ENCODE data around the gene ARHGAP32.
"Not testable (repeated sequence)": the region's sequence is repeated elsewhere in the genome, so short reads cannot be mapped to it uniquely, and the experiment has no call there.

Gene ARHGAP32

GRCh38 chr11:129195682-129196081, 3.6 kb upstream of the ARHGAP32 start:
- DNase-seq = no peak

- DNase-seq = no peak
These were observed 476 bp downstream of the ARHGAP32 start for GRCh38 chr11:129191649-129192048.

- DNase-seq = no peak
These were observed 2.0 kb downstream of the ARHGAP32 start for GRCh38 chr11:129190087-129190486.

GRCh38 chr11:129189646-129190045, 2.5 kb downstream of the ARHGAP32 start:
- DNase-seq = no peak

GRCh38 chr11:129185082-129185481, 7.0 kb downstream of the ARHGAP32 start:
- not testable (repeated sequence) for DNase-seq

GRCh38 chr11:129184581-129184980, 7.5 kb downstream of the ARHGAP32 start:
- DNase-seq = no peak

- no peak for DNase-seq
These were observed 24.8 kb downstream of the ARHGAP32 start for GRCh38 chr11:129167315-129167714.

- DNase-seq = no peak
These were observed 28.4 kb downstream of the ARHGAP32 start for GRCh38 chr11:129163714-129164164.

GRCh38 chr11:129157080-129157479, 35.0 kb downstream of the ARHGAP32 start:
- DNase-seq = not testable (repeated sequence)

GRCh38 chr11:129155745-129156144, 36.4 kb downstream of the ARHGAP32 start:
- no peak for DNase-seq

GRCh38 chr11:129148487-129148886, 43.6 kb downstream of the ARHGAP32 start:
- no peak for DNase-seq

GRCh38 chr11:129146191-129146590, 45.9 kb downstream of the ARHGAP32 start:
- DNase-seq = no peak

- no peak for DNase-seq
These were observed 46.8 kb downstream of the ARHGAP32 start for GRCh38 chr11:129145276-129145675.

- no peak for DNase-seq
These were observed 47.9 kb downstream of the ARHGAP32 start for GRCh38 chr11:129144256-129144655.

- no peak for DNase-seq
These were observed 48.8 kb downstream of the ARHGAP32 start for GRCh38 chr11:129143335-129143734.

- DNase-seq = no peak
These were observed 50.2 kb downstream of the ARHGAP32 start for GRCh38 chr11:129141748-129142523.

GRCh38 chr11:129131316-129131715, 60.8 kb downstream of the ARHGAP32 start:
- DNase-seq = no peak

GRCh38 chr11:129128881-129129620, 63.1 kb downstream of the ARHGAP32 start:
- not testable (repeated sequence) for DNase-seq

- no peak for DNase-seq
These were observed 73.1 kb downstream of the ARHGAP32 start for GRCh38 chr11:129119036-129119435.

- peak; percentile 40 to 65 for DNase-seq
These were observed 74.4 kb downstream of the ARHGAP32 start for GRCh38 chr11:129117595-129118350.

- DNase-seq = no peak
These were observed 76.2 kb downstream of the ARHGAP32 start for GRCh38 chr11:129115652-129116586.

GRCh38 chr11:129109701-129110100, 82.4 kb downstream of the ARHGAP32 start:
- DNase-seq = no peak
